ENCODE data around the gene PSAP.

- TF ChIP-seq ELK1 (IDR thresholded peaks at IDR 0.05; ENCODE audit: low read depth, low read length) (no peak), RAD21 (conservative IDR thresholded peaks at IDR 0.05 in 1 of 2, IDR thresholded peaks at IDR 0.05 in 1 of 2) (peak; percentile 10 to 50; a peak in 4 of 5 replicates), POLR2AphosphoS2 (conservative IDR thresholded peaks at IDR 0.05; ENCODE audit: low read length) (no peak), CTCF (IDR thresholded peaks at IDR 0.05) (no peak), RNF2 (IDR thresholded peaks at IDR 0.05; ENCODE audit: borderline replicate concordance, low read depth) (no peak), ESRRA (IDR thresholded peaks at IDR 0.05; ENCODE audit: borderline replicate concordance, low read length) (no peak), REST (IDR thresholded peaks at IDR 0.05) (no peak), POLR2A (IDR thresholded peaks at IDR 0.05; ENCODE audit: low read length) (no peak; the same call in 1 of the 2 replicates), JUN (IDR thresholded peaks at IDR 0.05) (peak; percentile 87 to 94; a peak in 4 of 5 replicates), SMC3 (IDR thresholded peaks at IDR 0.05) (peak; percentile 34; the same call in 1 of the 3 replicates)
Observed at GRCh38 chr10:71860243-71861029, 9.4 kb upstream of the PSAP start.
